WI38 (cell line): Measurements from ENCODE around the gene NADK2.

Experiments
- H3K4me3 ChIP-seq: 2 replicates; pipeline ENCODE4 v1.5.1; 2011; ENCODE audit warnings: low read depth, mild to moderate bottlenecking, control low read depth, low read length
- TF ChIP-seq, protein P1 (sequence below): IDR thresholded peaks from 2 replicates; pipeline ENCODE4 v1.5.1; 2012; ENCODE audit warnings: low read depth, mild to moderate bottlenecking, control low read depth, low read length

Gene NADK2

DNA sequence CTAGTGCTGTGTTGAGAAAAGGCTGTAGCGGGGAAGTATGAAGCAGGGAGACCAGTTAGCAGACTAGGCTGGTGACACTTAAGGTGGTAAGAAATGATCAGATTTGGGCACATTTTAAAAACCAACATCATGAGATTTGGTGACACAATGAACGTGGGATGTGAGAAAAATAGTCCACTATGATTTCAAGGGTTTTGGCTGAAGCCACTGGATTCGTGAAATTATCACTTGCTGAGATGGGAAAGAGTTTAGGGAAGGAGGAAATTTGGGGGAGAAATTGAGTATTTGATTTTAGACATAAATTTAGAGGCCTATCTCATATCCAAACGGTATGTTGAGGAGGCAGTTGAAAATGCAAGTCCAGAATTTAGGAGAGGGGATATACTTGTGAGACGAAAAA is 66.7 kb downstream of the NADK2 start:
- no peak overlapping the region for H3K4me3 ChIP-seq
- TF ChIP-seq, protein P1, sequence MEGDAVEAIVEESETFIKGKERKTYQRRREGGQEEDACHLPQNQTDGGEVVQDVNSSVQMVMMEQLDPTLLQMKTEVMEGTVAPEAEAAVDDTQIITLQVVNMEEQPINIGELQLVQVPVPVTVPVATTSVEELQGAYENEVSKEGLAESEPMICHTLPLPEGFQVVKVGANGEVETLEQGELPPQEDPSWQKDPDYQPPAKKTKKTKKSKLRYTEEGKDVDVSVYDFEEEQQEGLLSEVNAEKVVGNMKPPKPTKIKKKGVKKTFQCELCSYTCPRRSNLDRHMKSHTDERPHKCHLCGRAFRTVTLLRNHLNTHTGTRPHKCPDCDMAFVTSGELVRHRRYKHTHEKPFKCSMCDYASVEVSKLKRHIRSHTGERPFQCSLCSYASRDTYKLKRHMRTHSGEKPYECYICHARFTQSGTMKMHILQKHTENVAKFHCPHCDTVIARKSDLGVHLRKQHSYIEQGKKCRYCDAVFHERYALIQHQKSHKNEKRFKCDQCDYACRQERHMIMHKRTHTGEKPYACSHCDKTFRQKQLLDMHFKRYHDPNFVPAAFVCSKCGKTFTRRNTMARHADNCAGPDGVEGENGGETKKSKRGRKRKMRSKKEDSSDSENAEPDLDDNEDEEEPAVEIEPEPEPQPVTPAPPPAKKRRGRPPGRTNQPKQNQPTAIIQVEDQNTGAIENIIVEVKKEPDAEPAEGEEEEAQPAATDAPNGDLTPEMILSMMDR = no peak

GRCh38 chr5:36174119-36174518 is 67.6 kb downstream of the NADK2 start:
- H3K4me3 ChIP-seq = no peak overlapping the region
- TF ChIP-seq, protein P1 = no peak

GRCh38 chr5:36173426-36173825 is 68.3 kb downstream of the NADK2 start:
- TF ChIP-seq, protein P1 = no peak
- no peak overlapping the region for H3K4me3 ChIP-seq

DNA sequence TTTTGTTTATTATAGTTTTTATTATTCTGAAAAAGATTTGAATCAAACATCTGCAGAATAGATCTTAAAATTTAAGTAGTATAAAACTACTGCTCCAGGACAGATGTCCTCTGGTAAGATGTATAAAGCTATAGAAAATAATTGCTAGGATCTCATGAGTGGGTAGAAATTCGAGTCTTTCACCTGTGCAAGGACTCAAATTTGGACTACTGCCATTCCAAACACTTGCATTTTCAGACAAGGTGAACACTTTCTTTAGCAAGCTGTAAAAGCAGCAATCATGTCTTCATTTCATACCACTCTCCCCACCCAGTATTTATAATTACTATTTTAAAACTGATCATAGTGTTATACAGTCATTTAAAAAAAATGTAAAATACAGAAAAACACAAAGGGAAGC is 69.1 kb downstream of the NADK2 start:
- no peak overlapping the region for H3K4me3 ChIP-seq
- TF ChIP-seq, protein P1 = no peak

DNA sequence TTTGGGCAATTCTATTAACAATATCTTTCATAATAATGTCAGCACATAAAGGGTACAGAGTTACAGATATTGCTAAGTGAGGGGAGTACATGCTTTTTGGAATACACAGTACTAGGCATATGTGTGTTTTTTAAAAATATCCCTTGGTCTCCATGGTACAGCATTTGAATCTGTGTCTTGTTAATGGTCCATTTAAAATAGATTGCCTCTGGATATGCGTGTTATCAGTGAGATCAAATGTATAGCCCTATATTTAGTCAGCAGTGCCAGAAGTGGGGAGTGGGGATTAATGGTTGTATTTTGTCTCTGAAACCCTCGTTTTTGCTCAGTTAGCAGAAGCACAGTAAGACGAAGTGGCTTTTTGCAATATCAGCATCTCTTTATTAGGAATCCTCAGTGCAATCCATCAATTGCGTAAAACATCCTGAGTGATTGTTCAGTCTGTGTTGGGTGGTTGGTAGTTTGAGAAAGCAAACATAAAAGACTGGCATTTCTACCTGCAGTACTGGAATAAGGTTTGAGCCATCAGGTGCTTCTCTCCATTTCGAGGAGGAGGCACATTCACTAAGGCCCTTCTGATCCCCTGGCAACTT is 70.8 kb downstream of the NADK2 start:
- no peak overlapping the region for H3K4me3 ChIP-seq
- TF ChIP-seq, protein P1 = no peak

DNA sequence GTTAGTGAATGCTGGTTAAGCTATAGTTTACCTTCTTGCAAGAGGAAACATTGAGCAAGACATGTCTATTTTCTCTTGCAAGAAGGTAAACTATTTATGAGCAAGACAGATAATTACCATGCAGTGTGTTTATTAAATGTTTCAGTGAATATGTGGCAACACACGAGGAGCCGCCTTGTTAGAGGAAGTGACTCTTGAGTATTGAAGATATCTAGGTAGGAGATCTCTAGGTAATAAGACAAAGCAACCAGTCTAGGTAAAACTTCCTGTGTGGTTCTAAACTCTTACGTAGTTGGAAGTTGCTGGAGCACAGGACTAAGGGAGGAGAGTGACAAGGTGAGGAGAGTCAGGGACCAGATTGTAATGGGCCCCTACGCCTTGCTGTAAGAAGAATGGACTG is 73.0 kb downstream of the NADK2 start:
- TF ChIP-seq, protein P1 = no peak
- H3K4me3 ChIP-seq = no peak overlapping the region

GRCh38 chr5:36164461-36164860 is 77.3 kb downstream of the NADK2 start:
- TF ChIP-seq, protein P1 = no peak
- H3K4me3 ChIP-seq = no peak overlapping the region
